ENCODE data around the gene WEE2. TPM values are rescaled to one million over a fixed set of nuclear protein-coding genes. Genes with fewer than 3 reads are reported as not detected.

WEE2 gene
- total RNA-seq, 1 donor from 2014 or later, result not detected

DNA sequence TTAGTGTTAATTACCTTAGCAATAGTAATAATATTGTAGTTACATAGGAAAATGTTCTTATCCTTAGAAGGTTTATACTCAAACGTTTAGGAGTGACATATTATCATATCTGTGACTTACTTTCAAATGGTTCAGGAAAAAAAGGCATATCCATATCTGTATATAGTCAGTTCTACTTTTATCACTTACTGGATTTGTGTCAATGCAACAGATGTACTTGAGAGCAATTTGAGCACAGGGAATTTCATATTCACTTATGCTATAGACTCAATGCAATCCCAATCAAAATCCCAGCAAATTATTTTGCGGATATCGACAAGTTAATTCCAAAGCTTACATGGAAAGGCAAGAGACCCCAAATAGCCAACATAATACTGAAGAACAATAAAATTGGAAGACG is 16.2 kb upstream of the WEE2 start:
- no peak overlapping the region for H3K27ac Mint-ChIP-seq
- no peak for DNase-seq (ENCODE audit: extremely low spot score, unreplicated experiment)
- H3K4me3 Mint-ChIP-seq, result no peak overlapping the region
- TF ChIP-seq, protein P1, sequence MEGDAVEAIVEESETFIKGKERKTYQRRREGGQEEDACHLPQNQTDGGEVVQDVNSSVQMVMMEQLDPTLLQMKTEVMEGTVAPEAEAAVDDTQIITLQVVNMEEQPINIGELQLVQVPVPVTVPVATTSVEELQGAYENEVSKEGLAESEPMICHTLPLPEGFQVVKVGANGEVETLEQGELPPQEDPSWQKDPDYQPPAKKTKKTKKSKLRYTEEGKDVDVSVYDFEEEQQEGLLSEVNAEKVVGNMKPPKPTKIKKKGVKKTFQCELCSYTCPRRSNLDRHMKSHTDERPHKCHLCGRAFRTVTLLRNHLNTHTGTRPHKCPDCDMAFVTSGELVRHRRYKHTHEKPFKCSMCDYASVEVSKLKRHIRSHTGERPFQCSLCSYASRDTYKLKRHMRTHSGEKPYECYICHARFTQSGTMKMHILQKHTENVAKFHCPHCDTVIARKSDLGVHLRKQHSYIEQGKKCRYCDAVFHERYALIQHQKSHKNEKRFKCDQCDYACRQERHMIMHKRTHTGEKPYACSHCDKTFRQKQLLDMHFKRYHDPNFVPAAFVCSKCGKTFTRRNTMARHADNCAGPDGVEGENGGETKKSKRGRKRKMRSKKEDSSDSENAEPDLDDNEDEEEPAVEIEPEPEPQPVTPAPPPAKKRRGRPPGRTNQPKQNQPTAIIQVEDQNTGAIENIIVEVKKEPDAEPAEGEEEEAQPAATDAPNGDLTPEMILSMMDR (conservative IDR thresholded peaks at IDR 0.05), result no peak
- H3K27me3 Mint-ChIP-seq, result no peaks in the 10 kb centered on the region
- peaks cover 4% of the 10 kb centered on the region for H3K36me3 Mint-ChIP-seq
- H3K9me3 Mint-ChIP-seq, result no peaks in the 10 kb centered on the region
- peaks cover 3% of the 10 kb centered on the region for H3K4me1 Mint-ChIP-seq (ENCODE audit: unreplicated experiment)

- Mint-ChIP-seq H3K36me3 (peaks cover 4% of the 10 kb centered on the region), H3K27me3 (no peaks in the 10 kb centered on the region), H3K4me3 (no peak overlapping the region), H3K9me3 (no peaks in the 10 kb centered on the region), H3K4me1 (ENCODE audit: unreplicated experiment) (peaks cover 9% of the 10 kb centered on the region), H3K27ac (no peak overlapping the region)
- TF ChIP-seq, protein P1 (conservative IDR thresholded peaks at IDR 0.05), result no peak
- DNase-seq (ENCODE audit: extremely low spot score, unreplicated experiment), result no peak
These were observed 15.1 kb upstream of the WEE2 start for GRCh38 chr7:141693082-141693481.

- Mint-ChIP-seq H3K27ac (peak overlapping the region; percentile 69), H3K27me3 (no peaks in the 10 kb centered on the region), H3K4me3 (no peak overlapping the region), H3K4me1 (ENCODE audit: unreplicated experiment) (peaks cover 28% of the 10 kb centered on the region), H3K9me3 (no peaks in the 10 kb centered on the region), H3K36me3 (no peaks in the 10 kb centered on the region)
- DNase-seq (ENCODE audit: extremely low spot score, unreplicated experiment), result no peak
- TF ChIP-seq, protein P1 (conservative IDR thresholded peaks at IDR 0.05), result no peak
These were observed 12.3 kb upstream of the WEE2 start for GRCh38 chr7:141695803-141696289.

DNA sequence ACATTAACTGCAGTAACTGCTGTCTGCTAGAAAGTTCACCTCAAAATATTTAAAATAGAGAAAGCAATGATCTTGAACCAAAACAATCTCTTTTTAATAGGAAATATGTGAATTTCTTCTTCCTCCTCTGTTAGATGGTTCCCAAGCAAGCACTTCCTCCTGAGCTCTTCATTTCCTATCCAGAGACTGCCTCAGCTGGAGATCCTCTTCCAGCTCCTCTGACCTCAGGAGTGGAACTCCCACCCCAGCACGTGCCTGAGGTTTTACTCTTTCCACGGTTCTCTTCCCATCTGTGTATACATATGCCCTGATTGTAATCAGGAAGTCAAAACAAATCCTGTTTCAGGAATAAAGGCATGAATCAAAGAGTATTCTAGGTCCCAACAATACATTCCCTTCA is 11.8 kb upstream of the WEE2 start:
- no peak for DNase-seq (ENCODE audit: extremely low spot score, unreplicated experiment)
- H3K27me3 Mint-ChIP-seq, result no peaks in the 10 kb centered on the region
- H3K4me1 Mint-ChIP-seq (ENCODE audit: unreplicated experiment), result peaks cover 30% of the 10 kb centered on the region
- H3K36me3 Mint-ChIP-seq, result no peaks in the 10 kb centered on the region
- H3K27ac Mint-ChIP-seq, result no peak overlapping the region
- H3K4me3 Mint-ChIP-seq, result no peak overlapping the region
- H3K9me3 Mint-ChIP-seq, result no peaks in the 10 kb centered on the region
- TF ChIP-seq, protein P1 (conservative IDR thresholded peaks at IDR 0.05), result no peak

DNA sequence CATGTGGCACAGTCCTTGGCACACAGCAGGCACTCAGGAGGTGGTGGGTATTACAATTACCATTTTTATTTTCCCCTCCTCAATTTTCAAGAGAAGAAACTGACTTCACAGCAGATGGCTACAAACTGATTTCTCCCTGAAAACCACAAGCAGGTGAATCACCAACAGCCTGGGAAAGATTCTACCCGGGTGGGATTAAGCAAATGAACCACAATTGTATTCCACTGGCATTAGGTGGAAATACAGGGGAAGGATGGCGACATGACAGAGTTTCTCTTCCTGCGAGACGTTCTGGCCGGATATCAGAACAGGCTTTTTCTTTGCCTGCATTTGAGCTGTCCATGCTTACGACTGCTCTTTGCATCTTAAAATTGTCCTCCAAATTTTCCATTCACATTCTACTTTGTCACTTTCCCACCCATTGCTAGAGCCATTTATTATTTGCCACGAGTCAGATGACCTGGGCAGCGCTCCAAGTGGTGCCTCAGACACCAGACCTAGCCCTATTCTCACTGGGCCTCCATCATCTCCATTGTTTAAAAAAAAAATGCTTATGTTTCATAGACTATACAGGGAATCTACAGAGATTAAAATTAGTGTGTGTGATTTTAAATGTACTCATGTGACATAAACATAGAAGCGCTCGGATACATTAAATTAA is 10.8 kb upstream of the WEE2 start:
- Mint-ChIP-seq H3K4me1 (ENCODE audit: unreplicated experiment) (peaks cover 31% of the 10 kb centered on the region), H3K9me3 (no peaks in the 10 kb centered on the region), H3K36me3 (no peaks in the 10 kb centered on the region), H3K27me3 (peaks cover under 1% of the 10 kb centered on the region), H3K27ac (no peak overlapping the region), H3K4me3 (no peak overlapping the region)
- no peak for DNase-seq (ENCODE audit: extremely low spot score, unreplicated experiment)
- TF ChIP-seq, protein P1 (conservative IDR thresholded peaks at IDR 0.05), result no peak
